HEK293 (cell line): ENCODE measurements around the gene ERN2.

Source experiments
- AEBP2 ChIP-seq: fragments of 450-650 bp; formaldehyde crosslinking; IDR thresholded peaks from 2 replicates; pipeline ENCODE4 v1.5.1; 2016; ENCODE audit warnings: missing biosample characterization, missing genetic modification characterization, borderline replicate concordance
- INSM2 ChIP-seq: fragments of 450-650 bp; formaldehyde crosslinking; IDR thresholded peaks from 2 replicates; pipeline ENCODE4 v1.5.1; 2016; ENCODE audit warnings: missing biosample characterization, missing genetic modification characterization
- PRDM4 ChIP-seq: fragments of 450-650 bp; formaldehyde crosslinking; IDR thresholded peaks from 2 replicates; pipeline ENCODE4 v1.5.1; 2017; ENCODE audit warnings: missing biosample characterization, missing genetic modification characterization
- PRDM6 ChIP-seq: fragments of 450-650 bp; formaldehyde crosslinking; IDR thresholded peaks from 2 replicates; pipeline ENCODE4 v1.5.1; 2017; ENCODE audit warnings: missing biosample characterization, missing genetic modification characterization
- TSHZ1 ChIP-seq: fragments of 450-650 bp; formaldehyde crosslinking; IDR thresholded peaks from 2 replicates; pipeline ENCODE4 v1.5.1; 2016; ENCODE audit warnings: missing biosample characterization, missing genetic modification characterization, borderline replicate concordance
- WT1 ChIP-seq: fragments of 450-650 bp; formaldehyde crosslinking; IDR thresholded peaks from 2 replicates; pipeline ENCODE4 v1.5.1; 2016; ENCODE audit warnings: missing biosample characterization, missing genetic modification characterization
- ZBTB20 ChIP-seq: fragments of 450-650 bp; formaldehyde crosslinking; IDR thresholded peaks from 2 replicates; pipeline ENCODE4 v1.5.1; 2016; ENCODE audit warnings: missing biosample characterization, missing genetic modification characterization
- ZBTB6 ChIP-seq: fragments of 450-650 bp; formaldehyde crosslinking; IDR thresholded peaks from 2 replicates; pipeline ENCODE4 v1.5.1; 2017; ENCODE audit warnings: missing biosample characterization, missing genetic modification characterization
- ZNF112 ChIP-seq: fragments of 450-650 bp; formaldehyde crosslinking; IDR thresholded peaks from 2 replicates; pipeline ENCODE4 v1.5.0; 2017; ENCODE audit warnings: missing biosample characterization, missing genetic modification characterization
- ZNF114 ChIP-seq: fragments of 450-650 bp; formaldehyde crosslinking; IDR thresholded peaks from 2 replicates; pipeline ENCODE4 v1.5.0; 2017; ENCODE audit warnings: missing biosample characterization, missing genetic modification characterization
- ZNF19 ChIP-seq: fragments of 450-650 bp; formaldehyde crosslinking; IDR thresholded peaks from 2 replicates; pipeline ENCODE4; 2016; ENCODE audit warnings: missing biosample characterization, missing genetic modification characterization, low read depth
- ZNF202 ChIP-seq: fragments of 450-650 bp; formaldehyde crosslinking; IDR thresholded peaks from 2 replicates; pipeline ENCODE4 v1.5.1; 2016; ENCODE audit warnings: missing biosample characterization, missing genetic modification characterization, borderline replicate concordance
- ZNF324 ChIP-seq: fragments of 450-650 bp; formaldehyde crosslinking; IDR thresholded peaks from 2 replicates; pipeline ENCODE4 v1.5.1; 2016; ENCODE audit warnings: missing biosample characterization, missing genetic modification characterization
- ZNF391 ChIP-seq: fragments of 450-650 bp; formaldehyde crosslinking; IDR thresholded peaks from 2 replicates; pipeline ENCODE4 v1.5.1; 2016; ENCODE audit warnings: low read depth, missing biosample characterization, missing genetic modification characterization, borderline replicate concordance
- ZNF426 ChIP-seq: fragments of 450-650 bp; formaldehyde crosslinking; IDR thresholded peaks from 2 replicates; pipeline ENCODE4 v1.5.1; 2017; ENCODE audit warnings: missing biosample characterization, missing genetic modification characterization, mild to moderate bottlenecking, inconsistent platforms, moderate library complexity
- ZNF501 ChIP-seq: fragments of 450-650 bp; formaldehyde crosslinking; IDR thresholded peaks from 2 replicates; pipeline ENCODE4 v1.5.1; 2016; ENCODE audit warnings: missing biosample characterization, missing genetic modification characterization
- ZNF549 ChIP-seq: fragments of 450-650 bp; IDR thresholded peaks from 2 replicates; pipeline ENCODE4 v1.5.1; 2018; ENCODE audit warnings: missing biosample characterization, missing genetic modification characterization, mild to moderate bottlenecking, inconsistent platforms, moderate library complexity
- ZNF558 ChIP-seq: fragments of 450-650 bp; formaldehyde crosslinking; IDR thresholded peaks from 2 replicates; pipeline ENCODE4 v1.5.1; 2016; ENCODE audit warnings: missing biosample characterization, missing genetic modification characterization
- ZNF585B ChIP-seq: fragments of 450-650 bp; formaldehyde crosslinking; IDR thresholded peaks from 2 replicates; pipeline ENCODE4 v1.5.1; 2016; ENCODE audit warnings: missing biosample characterization, missing genetic modification characterization
- ZNF624 ChIP-seq: fragments of 450-650 bp; formaldehyde crosslinking; IDR thresholded peaks from 2 replicates; pipeline ENCODE4 v1.5.1; 2017; ENCODE audit warnings: missing biosample characterization, missing genetic modification characterization
- ZNF677 ChIP-seq: fragments of 450-650 bp; IDR thresholded peaks from 2 replicates; pipeline ENCODE4 v1.5.0; 2018; ENCODE audit warnings: missing biosample characterization, mild to moderate bottlenecking, missing genetic modification characterization, moderate library complexity
- ZNF701 ChIP-seq: fragments of 450-650 bp; formaldehyde crosslinking; IDR thresholded peaks from 2 replicates; pipeline ENCODE4 v1.5.1; 2016; ENCODE audit warnings: missing biosample characterization, missing genetic modification characterization
- ZNF707 ChIP-seq: fragments of 450-650 bp; formaldehyde crosslinking; IDR thresholded peaks from 2 replicates; pipeline ENCODE4 v1.5.1; 2016; ENCODE audit warnings: missing biosample characterization, missing genetic modification characterization
- ZNF776 ChIP-seq: fragments of 450-650 bp; formaldehyde crosslinking; IDR thresholded peaks from 2 replicates; pipeline ENCODE4 v1.5.0; 2017; ENCODE audit warnings: missing biosample characterization, missing genetic modification characterization, borderline replicate concordance
- ZSCAN16 ChIP-seq: fragments of 450-650 bp; formaldehyde crosslinking; IDR thresholded peaks from 2 replicates; pipeline ENCODE4 v1.5.1; 2016; ENCODE audit warnings: missing biosample characterization, missing genetic modification characterization

Gene ERN2

GRCh38 chr16:23678430-23679273 is 34.4 kb downstream of the ERN2 start, which contains the start of gene PLK1 (continued):
- peak; percentile 89 for TF ChIP-seq ZNF677 (tag by site-specific recombination)
- TF ChIP-seq ZBTB6 (tag by site-specific recombination) = no peak
- TF ChIP-seq ZNF585B (tag by site-specific recombination) = no peak
- TF ChIP-seq PRDM6 (tag by site-specific recombination) = no peak
- no peak for TF ChIP-seq ZNF19 (tag by site-specific recombination)
- TF ChIP-seq ZNF391 (tag by site-specific recombination) = no peak
- no peak for TF ChIP-seq ZNF426 (tag by site-specific recombination)
- TF ChIP-seq ZNF776 (tag by site-specific recombination) = no peak
- no peak for TF ChIP-seq ZNF112 (tag by site-specific recombination)
- TF ChIP-seq AEBP2 = no peak
- no peak for TF ChIP-seq ZNF202 (tag by site-specific recombination)
- TF ChIP-seq ZNF707 (tag by site-specific recombination) = no peak
- no peak for TF ChIP-seq TSHZ1 (tag by site-specific recombination)
- no peak for TF ChIP-seq ZNF324 (tag by site-specific recombination)
- TF ChIP-seq ZNF549 (tag by site-specific recombination) = no peak
- TF ChIP-seq ZNF558 = no peak
- TF ChIP-seq ZSCAN16 (tag by site-specific recombination) = peak; percentile 69; the same call in 1 of the 2 replicates
- TF ChIP-seq ZNF624 = no peak
- no peak for TF ChIP-seq ZBTB20 (tag by site-specific recombination)
- TF ChIP-seq ZNF114 (tag by site-specific recombination) = no peak
- no peak for TF ChIP-seq INSM2 (tag by site-specific recombination)
- TF ChIP-seq ZNF701 (tag by site-specific recombination) = no peak
- TF ChIP-seq PRDM4 = no peak
- TF ChIP-seq WT1 (tag by site-specific recombination) = peak; percentile 39; the same call in 1 of the 2 replicates
- peak; percentile 50; the same call in 1 of the 2 replicates for TF ChIP-seq ZNF501 (tag by site-specific recombination)
